Fibroblast of peridontal ligament (primary cell): Measurements from ENCODE around the gene TRPC3.
"Not testable (repeated sequence)": the region's sequence is repeated elsewhere in the genome, so short reads cannot be mapped to it uniquely, and the experiment has no call there.

Source experiments
- DNase-seq: peaks from one replicate; pipeline ENCODE4 v3.0.0-alpha.2; 2010; ENCODE audit errors: extremely low read depth

The TRPC3 gene

GRCh38 chr4:121950212-121950679 lies 1.6 kb downstream of the TRPC3 start:
- DNase-seq = peak; percentile 71

- no peak for DNase-seq
These were observed 5.2 kb downstream of the TRPC3 start for GRCh38 chr4:121946644-121947043.

GRCh38 chr4:121943941-121944340 lies 7.9 kb downstream of the TRPC3 start:
- DNase-seq = no peak

GRCh38 chr4:121939690-121940089 lies 12.2 kb downstream of the TRPC3 start:
- no peak for DNase-seq

GRCh38 chr4:121938282-121939092 lies 13.4 kb downstream of the TRPC3 start:
- DNase-seq = no peak

- DNase-seq = peak; percentile 11
These were observed 15.8 kb downstream of the TRPC3 start for GRCh38 chr4:121936101-121936500.

GRCh38 chr4:121934635-121935034 lies 17.2 kb downstream of the TRPC3 start:
- no peak for DNase-seq

GRCh38 chr4:121932212-121932974 lies 19.5 kb downstream of the TRPC3 start:
- DNase-seq = no peak

GRCh38 chr4:121930304-121930703 lies 21.6 kb downstream of the TRPC3 start:
- DNase-seq = no peak

GRCh38 chr4:121927948-121928347 lies 23.9 kb downstream of the TRPC3 start:
- DNase-seq = no peak

- DNase-seq = not testable (repeated sequence)
These were observed 25.4 kb downstream of the TRPC3 start for GRCh38 chr4:121926490-121926889.

GRCh38 chr4:121923306-121923705 lies 28.6 kb downstream of the TRPC3 start:
- DNase-seq = no peak

GRCh38 chr4:121913667-121914066 lies 38.2 kb downstream of the TRPC3 start:
- peak; percentile 8 for DNase-seq

- DNase-seq = no peak
These were observed 43.5 kb downstream of the TRPC3 start for GRCh38 chr4:121908346-121908745.

GRCh38 chr4:121900132-121900983 lies 51.5 kb downstream of the TRPC3 start:
- peak; percentile 77 for DNase-seq

GRCh38 chr4:121898150-121898549 lies 53.7 kb downstream of the TRPC3 start:
- DNase-seq = no peak

GRCh38 chr4:121888134-121888533 lies 63.7 kb downstream of the TRPC3 start:
- DNase-seq = no peak

GRCh38 chr4:121885115-121885514 lies 66.7 kb downstream of the TRPC3 start:
- DNase-seq = no peak

- no peak for DNase-seq
These were observed 70.7 kb downstream of the TRPC3 start for GRCh38 chr4:121881158-121881557.

- DNase-seq = no peak
These were observed 72.7 kb downstream of the TRPC3 start for GRCh38 chr4:121879135-121879534.

GRCh38 chr4:121877041-121877773 lies 74.7 kb downstream of the TRPC3 start:
- DNase-seq = peak; percentile 26
